Peyer's patch (tissue), 4 donors: Measurements from ENCODE around the gene ARHGAP26. TPM values are rescaled to one million over a fixed set of nuclear protein-coding genes. Genes with fewer than 3 reads are reported as not detected.

Experiments
- DNase-seq, 3 donors: peaks; one replicate each; pipeline ENCODE4 v3.0.0-alpha.2; 2017 to 2019
- H3K27ac ChIP-seq, 4 donors: fragments of 200-600 bp; sonication (generic); one replicate each; pipeline ENCODE4 v1.5.1; 2016 to 2019
- H3K27me3 ChIP-seq, 2 donors: fragments of 200-600 bp; sonication (generic); one replicate each; pipeline ENCODE4 v1.5.1; 2019
- H3K36me3 ChIP-seq, 3 donors: fragments of 200-600 bp; sonication (generic); one replicate each; pipeline ENCODE4 v1.5.1; 2016 to 2019
- H3K4me1 ChIP-seq, 4 donors: fragments of 200-600 bp; sonication (generic); one replicate each; pipeline ENCODE4 v1.5.1; 2016 to 2019
- H3K4me3 ChIP-seq, 4 donors: fragments of 200-600 bp; sonication (generic); 1 replicate in 3 of 4; 2 replicates in 1 of 4; pipeline ENCODE4 v1.5.1; 2016 to 2019; ENCODE audit warnings: mild to moderate bottlenecking in 1 of 4
- H3K9me3 ChIP-seq, 4 donors: fragments of 200-600 bp; sonication (generic); one replicate each; pipeline ENCODE4 v1.5.1; 2016 to 2019; ENCODE audit warnings: mild to moderate bottlenecking in 1 of 4
- POLR2A ChIP-seq, 2 donors: fragments of 450-650 bp; IDR thresholded peaks; one replicate each; pipeline ENCODE4 v1.5.1; 2017; ENCODE audit warnings: antibody characterized with exemption in 2 of 2, mild to moderate bottlenecking in 2 of 2, moderate library complexity in 2 of 2
- total RNA-seq, 4 donors: library from RNA; depleted of rRNA; stranded (reverse); fragments of >200 nt; gene quantifications; one replicate each; pipeline ENCODE4 v1.1.0, GENCODE V29; 2016
- TF ChIP-seq, protein P1 (sequence below), 6 experiments: fragments of 450-650 bp in 4 of 6; fragments of 200-600 bp in 2 of 6; sonication (generic) in 1 of 6; IDR thresholded peaks; one replicate each; pipeline ENCODE4 v1.5.1; 2017 to 2019; ENCODE audit warnings: antibody characterized with exemption in 6 of 6, mild to moderate bottlenecking in 3 of 6, moderate library complexity in 1 of 6

ARHGAP26 gene
- total RNA-seq, 4 donors from 2014 or later = 60.1 to 180 (median 126) TPM

DNA sequence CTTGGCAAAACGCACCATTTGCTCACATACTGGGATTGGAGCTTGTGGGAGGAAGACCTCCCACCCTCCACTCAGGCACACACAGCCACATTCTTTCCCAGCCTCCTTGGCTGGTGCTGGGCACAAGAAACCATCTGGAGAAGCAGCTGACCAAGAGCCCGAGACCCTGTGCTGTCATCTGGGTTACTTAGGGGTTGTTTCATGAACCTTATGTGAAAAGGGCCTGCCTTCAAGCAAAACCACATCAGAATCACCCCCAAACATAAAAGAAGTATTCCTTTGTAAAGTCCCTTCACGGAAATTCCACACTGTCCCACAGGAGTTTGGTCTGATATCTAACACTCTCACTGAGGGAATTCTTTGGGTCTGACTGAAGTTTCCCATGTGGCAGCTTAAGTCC lies 461.2 kb downstream of the ARHGAP26 start:
- Histone ChIP-seq H3K9me3 (no peaks in the 10 kb centered on the region), H3K36me3 (no peaks in the 10 kb centered on the region), H3K4me1 (no peaks in the 10 kb centered on the region), H3K4me3 (no peak overlapping the region), H3K27me3 (no peaks in the 10 kb centered on the region), H3K27ac (no peak overlapping the region)
- DNase-seq = no peak
- TF ChIP-seq, protein P1, sequence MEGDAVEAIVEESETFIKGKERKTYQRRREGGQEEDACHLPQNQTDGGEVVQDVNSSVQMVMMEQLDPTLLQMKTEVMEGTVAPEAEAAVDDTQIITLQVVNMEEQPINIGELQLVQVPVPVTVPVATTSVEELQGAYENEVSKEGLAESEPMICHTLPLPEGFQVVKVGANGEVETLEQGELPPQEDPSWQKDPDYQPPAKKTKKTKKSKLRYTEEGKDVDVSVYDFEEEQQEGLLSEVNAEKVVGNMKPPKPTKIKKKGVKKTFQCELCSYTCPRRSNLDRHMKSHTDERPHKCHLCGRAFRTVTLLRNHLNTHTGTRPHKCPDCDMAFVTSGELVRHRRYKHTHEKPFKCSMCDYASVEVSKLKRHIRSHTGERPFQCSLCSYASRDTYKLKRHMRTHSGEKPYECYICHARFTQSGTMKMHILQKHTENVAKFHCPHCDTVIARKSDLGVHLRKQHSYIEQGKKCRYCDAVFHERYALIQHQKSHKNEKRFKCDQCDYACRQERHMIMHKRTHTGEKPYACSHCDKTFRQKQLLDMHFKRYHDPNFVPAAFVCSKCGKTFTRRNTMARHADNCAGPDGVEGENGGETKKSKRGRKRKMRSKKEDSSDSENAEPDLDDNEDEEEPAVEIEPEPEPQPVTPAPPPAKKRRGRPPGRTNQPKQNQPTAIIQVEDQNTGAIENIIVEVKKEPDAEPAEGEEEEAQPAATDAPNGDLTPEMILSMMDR (IDR thresholded peaks at IDR 0.05) = no peak

DNA sequence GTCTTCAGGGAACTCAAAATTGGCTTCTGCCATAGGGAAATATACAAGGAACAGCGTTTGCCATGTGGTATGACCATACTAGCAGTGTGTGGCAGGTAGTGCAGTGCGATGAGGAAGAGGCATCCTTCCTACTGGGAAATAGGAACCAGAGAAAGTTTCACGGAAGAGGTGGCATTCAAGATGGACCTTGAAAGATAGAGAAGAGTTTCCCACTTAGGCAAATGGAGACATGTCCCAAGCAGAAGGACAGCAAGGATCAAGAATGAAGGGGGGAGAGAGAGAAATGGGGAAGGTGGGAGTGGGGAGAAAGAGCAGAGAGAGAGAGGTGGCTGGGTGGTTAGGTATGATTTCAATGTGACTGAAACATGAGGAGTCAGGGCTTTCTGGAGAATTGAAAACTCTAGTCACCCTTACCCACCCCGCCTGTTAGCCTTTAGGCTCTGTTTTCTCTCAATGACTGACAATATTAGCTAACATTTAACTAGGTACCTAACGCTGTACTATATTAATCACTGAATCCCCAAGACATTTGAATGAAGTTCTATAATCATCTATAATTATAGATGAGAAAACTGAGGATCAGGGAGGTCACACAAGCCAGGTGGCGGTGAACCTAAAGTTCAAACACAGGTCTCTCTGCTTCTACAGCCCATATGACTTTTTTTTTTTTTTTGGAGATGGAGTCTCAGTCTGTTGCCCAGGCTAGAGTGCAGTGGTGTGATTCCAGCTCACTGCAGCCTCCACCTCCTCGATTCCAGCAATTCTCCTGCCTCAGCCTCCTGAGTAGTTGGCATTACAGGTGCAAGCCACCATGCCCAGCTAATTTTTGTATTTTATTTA lies 462.0 kb downstream of the ARHGAP26 start:
- no peak overlapping the region for H3K27ac ChIP-seq
- no peak for DNase-seq

DNA sequence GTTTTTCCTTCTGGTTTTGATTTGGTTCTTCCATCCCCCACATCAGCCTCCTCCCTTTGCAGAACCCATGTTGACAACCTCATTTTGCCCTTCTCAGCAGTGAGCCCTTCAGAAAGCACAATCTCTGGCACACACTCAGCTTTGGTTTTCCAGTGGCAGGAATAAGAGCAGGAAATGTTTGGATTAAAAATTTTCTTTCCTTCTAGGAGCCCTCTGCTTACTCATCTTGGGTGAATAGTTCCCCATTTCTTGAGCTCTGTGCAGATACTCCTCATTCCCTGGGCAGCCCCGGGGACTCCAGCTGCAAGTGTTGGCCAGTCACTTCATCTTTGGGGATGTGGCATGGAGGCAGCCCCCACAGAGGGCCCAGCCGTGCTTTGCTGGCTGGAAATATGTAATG lies 462.9 kb downstream of the ARHGAP26 start:
- Histone ChIP-seq H3K27ac (no peak overlapping the region), H3K27me3 (no peaks in the 10 kb centered on the region)
- TF ChIP-seq POLR2A (IDR thresholded peaks at IDR 0.05) = no peak
- TF ChIP-seq, protein P1 (IDR thresholded peaks at IDR 0.05) = no peak

More for the DNA sequence above, 462.0 kb downstream of the ARHGAP26 start:
- Histone ChIP-seq H3K4me3 (no peak overlapping the region), H3K27me3 (no peaks in the 10 kb centered on the region), H3K36me3 (no peaks in the 10 kb centered on the region), H3K4me1 (no peaks in the 10 kb centered on the region), H3K9me3 (no peaks in the 10 kb centered on the region)
- TF ChIP-seq POLR2A (IDR thresholded peaks at IDR 0.05) = no peak
- TF ChIP-seq, protein P1 (IDR thresholded peaks at IDR 0.05) = no peak

DNA sequence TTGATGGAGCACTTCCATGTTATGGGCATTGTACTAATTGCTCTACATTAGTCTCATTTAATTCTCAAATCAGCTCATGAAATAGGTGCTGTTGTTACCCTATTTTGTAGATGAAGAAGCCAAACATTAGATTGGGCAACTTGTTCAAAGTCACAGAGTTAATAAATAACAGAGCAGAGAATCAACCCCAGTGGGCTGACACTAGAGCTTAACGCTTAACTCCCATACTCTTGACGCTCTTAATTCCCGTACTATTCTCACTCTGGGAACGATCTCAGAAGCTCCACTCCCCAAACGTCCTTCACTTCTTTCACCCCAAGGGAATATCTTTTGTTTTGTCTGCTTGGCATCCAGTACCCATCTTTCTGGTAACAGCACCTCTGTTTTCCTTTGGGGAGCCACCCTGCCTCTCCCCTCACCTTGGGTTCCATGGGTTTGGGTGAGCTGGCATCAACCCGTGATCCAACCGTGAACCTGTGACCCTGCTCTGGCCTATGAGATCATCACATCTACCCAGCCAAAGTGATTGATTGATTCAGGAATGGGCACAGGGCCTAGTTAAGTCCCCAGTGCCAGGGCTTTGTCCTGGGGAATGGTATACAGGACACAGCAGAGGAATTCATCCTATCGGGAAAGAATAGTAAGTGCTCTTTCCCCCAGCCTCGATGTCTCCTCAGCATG lies 464.1 kb downstream of the ARHGAP26 start:
- DNase-seq = no peak

More for the DNA sequence above, 462.9 kb downstream of the ARHGAP26 start:
- no peak for DNase-seq
- Histone ChIP-seq H3K4me3 (no peak overlapping the region), H3K9me3 (no peaks in the 10 kb centered on the region), H3K4me1 (no peaks in the 10 kb centered on the region), H3K36me3 (no peaks in the 10 kb centered on the region)

DNA sequence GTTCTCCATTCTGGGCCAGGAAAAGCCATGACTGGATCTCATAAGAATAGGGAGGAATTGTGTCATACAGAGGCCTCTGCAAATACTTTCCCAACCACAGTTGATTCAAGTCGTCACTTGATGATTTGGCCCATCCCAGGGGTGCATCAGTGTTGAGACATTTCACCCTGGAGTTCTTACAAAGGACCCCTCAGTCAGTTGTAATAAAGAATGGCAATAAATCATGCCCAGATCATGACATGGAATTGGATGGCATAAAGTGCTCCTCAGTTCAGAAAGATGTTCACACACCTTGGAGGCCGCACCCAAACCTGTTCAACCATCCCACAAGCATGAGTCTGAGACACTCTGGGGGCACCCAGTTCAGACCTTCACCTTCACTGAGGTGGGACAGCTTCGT lies 465.2 kb downstream of the ARHGAP26 start:
- no peak overlapping the region for H3K4me3 ChIP-seq
- DNase-seq = no peak
- no peak overlapping the region for H3K27ac ChIP-seq
- H3K27me3 ChIP-seq = no peaks in the 10 kb centered on the region
- TF ChIP-seq POLR2A (IDR thresholded peaks at IDR 0.05) = no peak
- TF ChIP-seq, protein P1 (IDR thresholded peaks at IDR 0.05) = no peak
- H3K36me3 ChIP-seq = no peaks in the 10 kb centered on the region
- no peaks in the 10 kb centered on the region for H3K4me1 ChIP-seq
- no peaks in the 10 kb centered on the region for H3K9me3 ChIP-seq

More for the DNA sequence above, 464.1 kb downstream of the ARHGAP26 start:
- Histone ChIP-seq H3K27me3 (no peaks in the 10 kb centered on the region), H3K27ac (no peak overlapping the region), H3K9me3 (no peaks in the 10 kb centered on the region), H3K4me1 (no peaks in the 10 kb centered on the region), H3K4me3 (no peak overlapping the region), H3K36me3 (no peaks in the 10 kb centered on the region)
- TF ChIP-seq, protein P1 (IDR thresholded peaks at IDR 0.05) = no peak
- TF ChIP-seq POLR2A (IDR thresholded peaks at IDR 0.05) = no peak
